GM12865 (cell line): ENCODE measurements around the gene INS.
"Not testable (repeated sequence)": the region's sequence is repeated elsewhere in the genome, so short reads cannot be mapped to it uniquely, and the experiment has no call there.

Source experiments
- DNase-seq: peaks from one replicate; pipeline ENCODE4 v3.0.0; 2010; ENCODE audit warnings: low read depth
- H3K4me3 ChIP-seq: 2 replicates; pipeline ENCODE4 v1.5.1; 2011; ENCODE audit warnings: mild to moderate bottlenecking, low read depth, low read length, control low read depth
- TF ChIP-seq, protein P1 (sequence below): IDR thresholded peaks from 2 replicates; pipeline ENCODE4 v1.5.1; 2011; ENCODE audit warnings: low read length, control low read depth, low read depth, inconsistent platforms; ENCODE audit not compliant: insufficient read depth; ENCODE audit errors: missing control alignments

INS gene

GRCh38 chr11:2180347-2180746 is 19.3 kb upstream of the INS start:
- no peak for DNase-seq
- TF ChIP-seq, protein P1, sequence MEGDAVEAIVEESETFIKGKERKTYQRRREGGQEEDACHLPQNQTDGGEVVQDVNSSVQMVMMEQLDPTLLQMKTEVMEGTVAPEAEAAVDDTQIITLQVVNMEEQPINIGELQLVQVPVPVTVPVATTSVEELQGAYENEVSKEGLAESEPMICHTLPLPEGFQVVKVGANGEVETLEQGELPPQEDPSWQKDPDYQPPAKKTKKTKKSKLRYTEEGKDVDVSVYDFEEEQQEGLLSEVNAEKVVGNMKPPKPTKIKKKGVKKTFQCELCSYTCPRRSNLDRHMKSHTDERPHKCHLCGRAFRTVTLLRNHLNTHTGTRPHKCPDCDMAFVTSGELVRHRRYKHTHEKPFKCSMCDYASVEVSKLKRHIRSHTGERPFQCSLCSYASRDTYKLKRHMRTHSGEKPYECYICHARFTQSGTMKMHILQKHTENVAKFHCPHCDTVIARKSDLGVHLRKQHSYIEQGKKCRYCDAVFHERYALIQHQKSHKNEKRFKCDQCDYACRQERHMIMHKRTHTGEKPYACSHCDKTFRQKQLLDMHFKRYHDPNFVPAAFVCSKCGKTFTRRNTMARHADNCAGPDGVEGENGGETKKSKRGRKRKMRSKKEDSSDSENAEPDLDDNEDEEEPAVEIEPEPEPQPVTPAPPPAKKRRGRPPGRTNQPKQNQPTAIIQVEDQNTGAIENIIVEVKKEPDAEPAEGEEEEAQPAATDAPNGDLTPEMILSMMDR, result no peak
- H3K4me3 ChIP-seq, result no peak overlapping the region

DNA sequence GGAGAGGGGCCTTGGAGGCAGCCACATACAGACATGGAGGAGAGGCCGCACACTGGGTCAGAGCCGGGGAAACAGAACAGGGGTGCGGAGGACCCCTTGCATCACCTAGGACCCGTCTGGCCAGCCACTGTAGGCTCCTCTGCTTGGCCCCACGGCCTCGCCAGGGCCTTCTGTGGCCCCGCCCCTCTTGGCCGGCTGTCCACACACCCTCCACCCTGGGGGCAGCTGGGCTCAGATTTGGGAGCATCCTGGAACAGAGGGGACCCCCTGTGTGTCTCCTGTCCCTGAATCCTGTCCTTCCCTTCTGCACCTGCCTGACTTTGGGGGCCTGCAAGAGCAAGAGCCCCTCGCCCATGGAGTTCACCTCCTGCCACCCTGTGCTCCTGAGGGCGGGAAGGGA is 18.5 kb upstream of the INS start:
- no peak for DNase-seq
- H3K4me3 ChIP-seq, result no peak overlapping the region
- TF ChIP-seq, protein P1, result no peak

DNA sequence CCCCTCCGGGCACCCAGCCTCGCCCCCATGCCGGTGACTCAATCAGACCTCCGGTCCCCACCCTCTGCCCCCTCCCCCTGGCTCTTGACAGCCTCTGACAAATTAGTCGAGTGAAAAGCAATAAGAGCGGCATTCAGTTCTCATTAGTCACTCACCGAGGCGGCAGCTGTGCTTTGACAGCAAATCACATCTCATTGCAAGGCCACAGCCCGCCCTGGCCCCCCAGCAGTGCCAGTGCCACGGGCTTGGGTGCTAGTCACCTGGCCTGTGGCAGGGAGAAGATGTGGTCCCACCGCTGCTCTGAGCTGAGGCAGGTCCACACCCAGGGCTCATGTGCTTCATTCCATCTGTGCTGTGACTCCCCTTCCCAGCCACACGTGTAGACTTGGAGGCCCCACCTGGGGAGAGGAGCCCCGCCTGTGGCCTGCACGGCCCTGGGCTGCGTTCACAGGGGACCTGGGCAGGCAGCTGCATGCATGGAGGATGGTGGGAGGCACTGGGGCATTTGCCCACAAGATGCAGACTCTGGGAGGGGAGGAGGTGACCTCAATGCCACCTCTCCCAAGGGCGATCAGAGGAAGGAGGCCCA is 18.0 kb upstream of the INS start:
- TF ChIP-seq, protein P1, result no peak
- DNase-seq, result no peak
- H3K4me3 ChIP-seq, result no peak overlapping the region

DNA sequence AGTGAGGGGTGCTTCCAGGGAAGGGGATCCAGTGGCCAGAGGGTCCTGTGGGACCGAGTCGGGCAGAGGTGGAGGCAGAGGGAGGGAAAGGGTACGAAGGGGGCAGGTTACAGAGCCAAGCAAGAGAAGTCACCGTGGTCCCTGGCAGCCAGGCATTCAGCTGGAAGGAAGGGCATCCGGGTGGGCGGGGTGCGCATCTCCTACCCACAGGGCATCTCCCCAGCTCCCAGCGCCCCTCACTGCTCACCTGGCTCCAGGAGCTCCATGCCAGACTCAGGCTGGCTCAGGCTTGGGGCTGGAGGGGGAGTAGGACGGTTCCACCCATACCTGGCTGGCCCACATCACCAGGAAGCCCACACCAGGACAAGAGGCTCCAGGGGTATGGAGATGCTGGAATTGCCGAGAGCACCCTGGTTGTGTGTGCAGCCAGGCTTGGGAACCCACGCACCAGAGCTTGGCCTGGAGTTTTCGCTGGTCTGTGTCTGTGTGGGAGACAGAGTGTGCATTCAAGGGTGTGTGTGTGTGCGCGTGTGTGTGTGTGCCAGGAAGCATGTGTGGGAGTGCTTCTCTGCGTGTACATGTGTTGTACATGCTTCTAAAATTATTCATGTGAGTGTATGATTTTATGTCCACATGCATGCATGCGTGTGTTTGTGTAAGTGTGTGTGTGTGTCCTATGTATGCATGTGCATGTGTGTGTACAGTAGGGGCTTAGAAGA is 17.2 kb upstream of the INS start:
- H3K4me3 ChIP-seq, DNase-seq: not testable (repeated sequence)

- H3K4me3 ChIP-seq, result no peak overlapping the region
- DNase-seq, result no peak
- TF ChIP-seq, protein P1, result no peak
Measured at GRCh38 chr11:2177076-2177475, 16.1 kb upstream of the INS start.

- no peak overlapping the region for H3K4me3 ChIP-seq
- DNase-seq, result no peak
- TF ChIP-seq, protein P1, result no peak
Measured at GRCh38 chr11:2176389-2176900, 15.4 kb upstream of the INS start.

- DNase-seq, result no peak
- TF ChIP-seq, protein P1, result no peak
- H3K4me3 ChIP-seq, result no peak overlapping the region
Measured at GRCh38 chr11:2175659-2176058, 14.7 kb upstream of the INS start.
